Activated CD8-positive, alpha-beta memory T cell treated with anti-CD3 and anti-CD28 coated beads, Interleukin-2, amount 50 U/mL, for 24 hours (primary cell): Measurements from ENCODE around the gene USH1C.

Experiments used
- DNase-seq: peaks from one replicate; pipeline ENCODE4 v3.0.0-alpha.2; 2020; ENCODE audit errors: extremely low read depth

Gene USH1C

DNA sequence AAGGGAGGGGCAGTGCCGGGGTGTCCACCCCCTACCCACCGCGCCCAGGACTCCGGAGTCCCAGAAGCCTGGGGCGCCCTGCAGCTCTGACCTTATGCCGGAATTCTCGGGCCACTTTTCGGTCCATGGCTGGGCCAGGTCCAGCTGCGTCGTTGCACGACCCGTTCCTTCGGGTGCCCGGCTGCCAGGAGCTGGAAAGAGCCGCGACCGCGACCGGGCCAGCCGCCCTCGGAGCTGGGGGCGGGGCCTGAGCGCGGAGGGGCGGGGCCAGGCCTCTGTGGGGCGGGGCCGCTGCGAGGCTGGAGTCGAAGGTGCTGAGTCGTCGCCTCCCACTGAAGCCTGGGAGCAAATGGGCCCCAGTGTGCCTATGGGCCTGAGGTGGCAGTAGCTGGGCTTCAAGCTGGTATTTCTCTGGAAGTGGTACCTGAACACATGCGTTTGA, at the start of gene USH1C:
Gene USH1C (minus strand): TSS at position 236 of the 442 bp plus-strand sequence. CDS start 109 bp downstream, at position 127.
- DNase-seq, result no peak

DNA sequence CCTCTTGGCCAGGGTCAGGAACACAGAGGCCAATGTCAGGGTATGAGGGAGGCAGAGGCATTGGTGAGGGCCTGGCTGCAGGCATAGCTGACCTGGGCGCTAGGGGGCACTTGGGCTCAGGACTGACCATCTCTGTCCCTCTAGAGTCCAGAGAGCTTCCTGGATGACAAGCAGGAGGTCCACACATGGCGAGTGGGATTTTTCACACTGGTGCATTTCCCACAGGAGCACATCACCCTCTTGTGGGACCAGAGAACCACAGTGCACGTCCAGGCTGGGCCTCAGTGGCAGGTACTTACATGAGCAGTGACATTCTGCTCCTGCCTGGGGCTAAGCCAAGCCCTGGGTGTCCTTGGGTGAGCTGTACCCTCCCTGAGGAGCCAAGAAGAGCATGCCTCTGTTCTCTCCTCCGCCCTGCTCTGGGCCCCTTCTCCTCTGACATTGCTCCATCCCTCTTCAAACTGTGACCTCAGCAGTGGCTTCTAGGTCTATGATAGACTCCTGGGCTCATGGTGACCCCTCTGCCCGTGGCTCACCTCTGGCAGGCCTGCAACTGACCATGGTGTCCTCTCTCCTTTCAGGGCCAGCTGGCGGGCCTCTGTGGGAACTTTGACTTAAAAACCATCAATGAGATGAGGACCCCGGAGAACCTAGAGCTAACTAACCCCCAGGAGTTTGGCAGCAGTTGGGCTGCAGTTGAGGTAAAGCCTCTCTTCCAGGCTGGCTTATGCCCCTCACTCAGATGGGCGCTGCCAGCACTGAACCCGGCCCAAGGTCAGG, 49.4 kb upstream of the USH1C start:
- no peak for DNase-seq

DNA sequence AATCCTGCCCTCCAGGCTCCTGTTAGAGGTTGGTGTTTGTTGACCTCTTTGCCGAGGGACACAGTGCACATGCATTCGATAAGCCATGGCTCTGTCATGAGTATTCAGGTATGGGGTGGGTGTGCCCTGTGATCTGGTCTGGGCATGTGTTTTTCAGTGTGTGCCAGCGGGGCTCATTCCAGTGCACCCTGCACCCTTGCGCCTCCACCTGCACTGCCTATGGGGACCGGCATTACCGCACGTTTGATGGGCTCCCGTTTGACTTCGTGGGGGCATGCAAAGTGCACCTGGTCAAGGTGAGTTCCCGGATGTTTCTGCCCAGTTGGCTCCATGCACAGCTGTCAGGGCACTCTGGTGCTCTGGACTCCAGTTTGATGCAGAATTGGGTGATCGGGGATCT, 47.1 kb upstream of the USH1C start:
- DNase-seq, result no peak

DNA sequence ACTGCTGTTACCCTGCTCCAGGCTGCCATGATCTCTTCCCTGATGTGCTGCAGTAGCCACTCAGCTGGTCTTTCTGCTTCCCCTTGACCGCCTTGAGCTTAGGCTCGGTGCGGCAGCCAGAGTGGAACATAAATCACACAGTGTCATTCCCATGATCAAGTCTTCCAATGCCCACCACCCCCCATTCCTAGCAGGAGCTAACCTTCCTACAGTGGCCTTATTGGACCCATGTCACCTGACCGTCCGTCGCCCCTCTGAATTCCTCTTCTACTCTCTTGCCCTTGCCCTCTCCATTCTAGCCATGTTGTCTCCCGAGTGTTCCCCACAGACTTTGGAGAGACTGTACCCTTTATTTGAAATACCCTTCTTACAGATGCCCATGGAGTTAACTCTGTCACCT, 46.2 kb upstream of the USH1C start:
- DNase-seq, result no peak

DNA sequence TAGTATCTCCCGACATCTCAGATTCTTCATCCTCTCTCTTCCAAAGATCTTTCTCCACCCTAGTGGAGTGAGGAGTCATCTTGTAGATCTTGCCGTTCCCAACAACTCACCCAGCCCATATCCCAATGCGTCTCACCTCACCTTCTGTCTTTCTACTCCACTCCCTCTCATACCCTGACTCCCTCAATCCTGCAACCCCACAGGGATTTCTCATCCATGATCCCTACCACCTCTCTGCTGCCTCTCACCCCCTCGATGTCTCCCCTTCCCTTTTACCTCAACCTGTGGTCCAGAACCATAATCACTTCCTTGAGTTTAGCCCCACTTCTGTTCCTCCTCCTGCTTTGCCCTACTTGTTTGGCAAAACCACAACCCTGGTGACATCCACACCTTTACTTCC, 44.5 kb upstream of the USH1C start:
- no peak for DNase-seq

DNA sequence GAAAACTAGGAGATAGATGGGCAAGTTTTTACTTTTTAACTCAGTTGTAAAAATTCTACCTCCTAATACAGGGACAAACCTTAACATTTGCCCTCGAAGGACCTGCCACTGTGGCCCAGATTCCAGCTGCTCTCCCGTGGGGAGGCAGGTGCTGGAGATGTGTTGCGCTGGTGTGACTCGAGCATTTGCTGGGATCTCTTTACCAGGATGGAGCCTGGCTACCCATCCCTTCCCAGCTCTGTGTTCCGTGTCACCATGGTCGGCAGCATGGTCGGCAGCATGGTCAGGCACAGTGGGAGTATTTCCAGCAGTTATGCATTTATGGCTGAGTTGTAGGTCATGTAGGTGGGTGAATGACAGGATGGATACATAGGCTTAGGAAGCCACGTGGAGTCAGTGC, 44.0 kb upstream of the USH1C start:
- no peak for DNase-seq

DNA sequence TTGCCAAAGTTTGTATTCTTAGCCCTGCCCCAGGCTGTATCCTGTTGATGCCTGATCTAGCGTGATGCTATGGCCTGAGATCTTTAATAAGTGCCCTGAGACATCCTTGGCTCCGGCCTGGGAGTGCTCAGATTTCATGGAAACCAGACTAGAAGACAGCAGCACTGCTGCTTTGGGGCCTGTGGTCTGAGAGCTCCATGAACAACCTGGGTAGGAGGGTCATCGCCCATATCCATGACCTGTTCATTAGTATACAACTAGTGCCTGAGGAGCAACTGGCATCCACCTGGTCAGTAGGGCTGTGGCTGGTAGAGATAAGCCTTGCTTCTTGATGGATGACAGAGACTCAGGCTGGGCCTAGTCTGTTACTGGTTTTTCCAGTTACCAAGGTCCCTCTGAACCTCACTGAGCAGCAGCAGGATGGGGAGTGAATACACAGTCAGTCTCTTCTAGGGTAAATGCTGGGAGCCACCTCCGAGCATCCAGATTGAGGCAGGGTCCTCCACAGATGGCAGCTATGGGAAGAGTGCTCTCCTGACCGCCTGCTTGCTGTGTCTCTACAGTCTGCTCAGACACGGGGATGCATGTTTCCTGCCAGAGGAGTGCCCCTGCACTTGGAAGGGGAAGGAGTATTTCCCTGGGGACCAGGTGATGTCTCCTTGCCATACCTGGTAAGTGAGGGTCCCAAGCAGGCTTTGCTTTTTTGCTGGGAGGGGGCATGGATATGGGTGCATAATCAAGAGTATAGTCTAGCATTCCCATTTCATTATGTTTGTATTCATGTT, 41.9 kb upstream of the USH1C start:
- no peak for DNase-seq

DNA sequence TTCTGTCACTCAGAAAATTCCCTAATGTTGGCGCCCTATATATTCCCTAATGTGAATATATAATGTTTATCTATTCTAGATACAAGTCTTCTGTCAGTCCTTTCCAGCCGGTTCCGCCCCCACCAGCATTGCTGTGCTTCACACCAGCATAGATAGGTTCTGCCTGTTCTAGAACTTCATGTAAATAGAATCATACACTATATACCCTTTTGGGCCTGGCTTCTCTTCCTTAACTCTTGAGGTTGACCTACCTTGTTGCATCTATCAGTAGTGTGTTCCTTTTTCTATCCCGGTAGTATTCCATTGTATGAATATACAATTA, 37.5 kb upstream of the USH1C start:
- no peak for DNase-seq

DNA sequence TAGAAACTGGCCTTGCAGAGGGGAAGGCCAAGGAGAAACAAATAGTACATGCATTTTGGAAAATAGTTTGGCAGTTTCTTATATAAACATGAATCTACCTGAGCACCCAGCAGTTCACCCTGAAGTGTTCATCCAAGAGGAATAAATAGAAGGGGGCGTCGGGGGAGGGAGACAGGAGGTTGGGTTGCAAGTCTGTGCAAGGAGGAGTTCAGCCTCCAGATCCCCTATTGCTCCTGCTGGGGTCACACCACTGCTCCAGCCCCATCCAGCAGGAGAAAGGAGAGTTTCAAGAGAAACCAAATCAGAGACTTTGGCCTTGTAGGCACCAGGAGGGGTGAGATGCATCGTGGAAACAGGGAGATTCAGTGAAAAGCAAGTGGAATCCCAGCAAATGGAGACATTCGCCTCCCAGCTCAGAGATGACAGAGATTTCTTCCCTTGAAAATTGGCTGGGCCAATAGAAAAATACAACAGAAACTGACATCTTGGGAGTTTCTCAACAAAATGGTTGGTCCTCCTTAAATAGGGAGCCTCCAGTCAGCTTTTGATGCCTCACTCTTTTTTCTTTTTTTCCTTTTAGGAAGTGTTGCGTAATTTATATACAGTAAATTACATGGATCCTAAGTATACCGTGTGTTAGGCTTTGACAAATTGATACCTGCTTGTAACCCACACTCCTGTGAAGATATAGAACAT, 37.0 kb upstream of the USH1C start:
- no peak for DNase-seq

DNA sequence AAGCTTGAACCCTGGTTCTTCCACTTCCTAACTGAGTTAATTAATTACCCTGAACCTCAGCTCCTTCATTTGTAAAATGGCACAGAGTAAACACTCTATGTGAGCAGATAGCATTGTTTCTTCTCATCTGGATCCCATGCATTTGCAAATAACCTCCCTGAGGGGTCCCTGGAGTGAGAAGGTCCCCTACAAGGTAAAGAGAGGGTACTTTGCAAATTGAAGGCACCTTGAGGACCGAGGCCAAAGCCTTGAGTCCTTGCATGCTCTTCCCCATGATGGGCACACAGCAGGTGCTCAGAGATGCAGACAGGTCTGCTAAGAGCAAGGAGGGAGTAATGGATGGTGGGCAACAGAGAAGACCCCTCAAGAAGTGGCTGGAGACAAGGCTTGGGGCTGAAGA, 36.1 kb upstream of the USH1C start:
- DNase-seq, result no peak

DNA sequence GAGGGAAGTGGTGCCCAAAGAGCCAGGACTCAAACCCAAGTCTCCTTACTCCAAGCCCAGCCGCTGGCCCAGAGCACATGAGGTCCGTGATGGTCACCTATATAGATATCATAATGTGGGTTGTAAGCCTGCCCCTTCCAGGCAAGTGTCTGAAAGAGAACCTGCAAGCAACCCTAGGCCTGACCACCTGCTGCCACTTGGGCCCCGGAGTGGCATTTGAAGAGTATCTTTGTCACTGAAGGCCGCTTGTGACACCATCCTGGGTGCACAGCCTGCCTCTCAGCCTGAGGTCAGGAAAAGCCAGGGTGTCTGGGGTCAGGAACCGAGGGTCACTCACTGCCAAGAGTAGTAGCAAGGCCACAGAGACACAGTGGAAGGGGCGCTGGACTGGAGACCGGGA, 35.2 kb upstream of the USH1C start:
- DNase-seq, result no peak

DNA sequence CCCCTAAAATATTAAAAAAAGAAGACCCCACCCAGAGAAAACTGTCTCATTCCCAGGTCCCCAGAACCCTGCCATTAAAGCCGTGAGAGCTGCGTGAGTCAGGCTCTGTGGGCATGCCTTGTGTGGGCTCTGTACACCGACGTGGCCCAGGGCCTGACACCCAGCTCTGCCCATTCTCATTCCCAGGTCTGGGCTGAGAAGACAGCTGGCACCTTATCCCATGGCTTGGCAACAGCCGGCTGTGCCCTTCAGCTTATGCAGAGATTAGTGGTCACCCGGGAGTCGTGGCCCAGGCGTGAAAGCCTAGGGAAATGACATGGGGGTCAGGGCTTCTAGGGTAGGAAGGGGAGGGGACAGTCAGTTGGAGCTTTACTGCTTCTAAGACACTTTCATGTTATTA, 34.7 kb upstream of the USH1C start:
- DNase-seq, result no peak

DNA sequence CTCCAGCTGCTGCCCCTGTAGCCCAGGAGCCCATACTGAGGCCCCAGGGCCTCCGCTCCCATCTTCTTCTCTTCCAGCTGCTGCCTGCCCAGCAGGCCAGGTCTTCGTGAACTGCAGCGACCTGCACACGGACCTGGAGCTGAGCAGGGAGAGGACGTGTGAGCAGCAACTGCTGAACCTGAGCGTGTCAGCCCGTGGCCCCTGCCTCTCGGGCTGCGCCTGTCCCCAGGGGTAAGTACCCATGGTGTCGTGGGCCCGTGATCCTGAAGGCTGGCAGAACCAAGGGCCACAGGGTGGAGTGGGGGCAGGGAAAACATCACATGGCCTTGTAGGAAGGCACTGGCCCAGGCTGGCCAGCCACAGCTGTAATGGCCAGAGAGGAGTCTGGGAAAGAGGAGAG, 34.1 kb upstream of the USH1C start:
- no peak for DNase-seq

DNA sequence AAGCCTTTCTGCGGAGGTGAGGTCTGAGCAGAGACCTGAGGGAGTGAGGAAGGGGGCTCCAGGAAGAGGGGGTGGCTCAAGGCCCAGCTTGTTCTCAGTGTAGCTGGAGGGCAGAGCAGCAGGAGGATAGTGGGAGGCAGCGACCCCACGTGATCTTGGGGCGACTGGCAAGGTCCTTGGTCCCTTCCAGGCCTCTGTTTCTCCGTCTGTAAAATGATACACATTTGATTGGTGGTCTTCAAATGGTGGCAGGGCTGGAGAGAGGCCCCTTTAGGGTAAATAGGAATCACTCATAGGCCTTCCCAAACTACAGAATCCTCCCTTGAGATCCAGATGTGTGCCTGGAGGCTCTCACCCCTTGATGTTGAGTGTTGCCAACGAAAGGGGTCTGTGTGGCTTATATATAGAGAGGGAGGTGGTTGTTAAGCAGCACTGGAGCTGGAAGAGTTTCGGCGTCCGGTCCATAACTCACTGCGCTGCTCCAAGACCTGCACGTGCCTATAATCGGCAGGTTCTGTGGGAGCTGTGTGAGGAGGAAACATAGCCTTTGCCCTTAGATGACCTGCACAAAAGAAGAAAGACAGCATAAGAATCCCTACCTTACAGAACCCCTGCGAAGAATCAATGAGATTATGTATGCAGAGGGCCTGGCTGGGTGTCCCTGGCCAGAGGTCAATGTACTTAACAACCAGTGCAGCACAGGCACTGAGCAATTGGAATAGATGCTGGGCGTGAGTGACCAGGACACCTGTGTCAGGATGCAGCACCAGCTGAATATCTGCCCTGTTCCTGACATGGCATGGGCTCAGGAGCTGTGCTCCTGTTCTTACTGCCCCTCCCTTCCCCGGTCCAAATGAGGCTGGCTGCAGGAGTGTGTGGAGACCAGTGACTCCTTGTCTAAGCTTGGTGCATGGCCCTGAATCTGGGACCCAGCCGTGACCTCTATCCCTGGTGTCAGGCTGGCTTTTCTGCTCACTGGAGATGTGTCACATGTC, 31.5 kb upstream of the USH1C start:
- DNase-seq, result no peak

DNA sequence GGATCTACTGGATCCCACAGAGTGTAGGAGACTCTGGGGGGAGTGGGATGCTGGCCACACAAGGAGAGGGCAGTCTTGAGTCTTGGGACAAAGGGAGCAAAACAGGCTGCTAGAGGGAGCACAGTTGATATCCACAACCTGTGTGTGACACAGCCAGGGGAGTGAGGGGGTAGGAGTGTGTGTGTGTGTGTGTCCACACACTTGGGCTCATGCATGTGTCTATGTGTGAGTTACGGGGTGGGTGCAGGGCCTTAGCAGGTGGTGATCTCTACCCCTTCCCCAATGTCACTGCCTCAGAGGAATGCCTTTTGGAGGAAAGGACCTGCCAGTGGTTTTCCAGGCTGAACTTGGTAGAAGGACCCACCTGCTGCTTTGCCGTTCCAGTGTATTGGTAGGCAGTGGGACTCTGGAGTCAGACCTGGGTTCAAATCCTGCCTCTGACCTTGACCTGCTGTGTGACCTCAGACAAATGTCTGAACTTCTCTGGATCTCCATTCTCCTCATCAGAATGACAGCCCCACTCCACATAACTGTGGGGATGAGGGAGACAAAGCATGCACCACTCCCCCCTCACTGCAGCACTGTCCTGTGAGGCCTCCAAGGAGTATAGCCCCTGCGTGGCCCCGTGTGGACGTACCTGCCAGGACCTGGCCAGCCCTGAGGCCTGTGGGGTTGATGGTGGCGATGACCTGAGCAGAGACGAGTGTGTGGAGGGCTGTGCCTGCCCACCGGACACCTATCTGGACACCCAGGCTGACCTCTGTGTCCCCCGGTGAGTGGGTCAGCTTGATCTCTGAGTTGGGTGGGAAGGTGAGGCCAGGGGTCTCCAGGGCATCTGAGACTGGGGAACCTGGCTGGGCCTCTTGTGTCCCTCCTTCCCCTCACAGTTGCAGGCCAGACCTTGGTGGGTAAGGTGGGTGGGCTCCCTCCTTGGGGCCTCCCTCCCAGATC, 30.2 kb upstream of the USH1C start:
- no peak for DNase-seq

DNA sequence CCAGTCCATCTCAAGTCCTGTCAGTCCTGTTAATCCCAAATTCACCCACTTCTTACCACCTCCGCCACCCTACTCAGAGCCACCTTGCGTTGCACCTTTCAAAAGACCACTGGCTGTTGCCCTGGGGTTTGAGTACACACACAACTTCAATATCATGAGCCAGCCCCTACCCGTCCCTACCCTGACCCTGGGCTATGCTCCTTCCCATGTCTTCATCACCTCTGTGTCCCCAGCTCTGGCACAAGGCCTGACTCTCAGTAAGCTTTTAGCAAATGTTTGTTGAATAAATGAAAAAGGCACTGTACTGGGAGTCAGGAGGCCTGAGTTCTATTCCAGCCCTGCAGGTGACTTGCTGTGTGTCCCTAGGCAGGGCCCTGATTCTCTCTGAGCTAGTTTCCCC, 29.3 kb upstream of the USH1C start:
- DNase-seq, result no peak

DNA sequence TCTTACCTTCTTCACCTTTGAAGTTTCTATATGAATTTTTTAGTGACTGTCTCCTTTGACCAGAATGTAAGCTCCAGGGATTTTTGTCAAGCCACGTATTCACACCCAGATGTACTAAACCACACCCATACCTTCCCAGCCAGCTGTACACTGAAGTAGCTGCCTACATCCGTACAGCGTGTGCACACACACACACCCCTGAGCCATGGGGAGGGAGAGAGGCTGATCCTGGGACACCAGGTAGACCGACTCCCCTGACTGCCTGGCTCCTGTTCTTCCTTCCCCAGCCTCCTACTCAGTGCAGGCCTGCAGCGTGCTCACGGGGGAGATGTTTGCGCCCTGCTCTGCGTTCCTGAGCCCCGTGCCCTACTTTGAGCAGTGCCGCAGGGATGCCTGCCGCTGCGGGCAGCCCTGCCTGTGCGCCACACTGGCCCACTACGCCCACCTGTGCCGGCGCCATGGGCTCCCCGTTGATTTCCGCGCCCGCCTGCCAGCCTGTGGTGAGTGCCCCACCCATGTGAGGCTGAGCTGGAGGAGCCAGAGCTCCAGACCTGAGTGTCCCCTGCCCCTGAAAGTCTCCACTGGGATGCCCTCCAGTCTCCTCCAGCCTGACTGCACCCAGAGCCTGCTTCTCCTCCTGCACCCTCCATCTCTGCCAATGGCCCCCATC, 28.7 kb upstream of the USH1C start:
- no peak for DNase-seq

DNA sequence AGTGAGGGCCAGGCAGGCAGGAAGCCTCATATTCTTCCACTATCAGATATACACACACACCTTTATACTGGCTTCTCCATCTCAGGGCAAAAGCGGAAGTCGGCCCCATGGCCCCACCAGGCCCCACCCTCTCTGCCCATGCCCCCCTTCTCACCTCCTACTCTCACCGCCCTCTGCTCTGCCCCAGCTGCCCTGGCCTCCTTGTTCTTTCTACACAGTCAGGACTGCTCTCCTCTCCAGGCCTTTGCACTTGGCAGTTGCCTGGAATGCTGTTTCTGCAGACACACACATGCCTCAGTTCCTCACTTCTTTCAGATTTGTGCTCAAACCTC, 28.1 kb upstream of the USH1C start:
- DNase-seq, result no peak

DNA sequence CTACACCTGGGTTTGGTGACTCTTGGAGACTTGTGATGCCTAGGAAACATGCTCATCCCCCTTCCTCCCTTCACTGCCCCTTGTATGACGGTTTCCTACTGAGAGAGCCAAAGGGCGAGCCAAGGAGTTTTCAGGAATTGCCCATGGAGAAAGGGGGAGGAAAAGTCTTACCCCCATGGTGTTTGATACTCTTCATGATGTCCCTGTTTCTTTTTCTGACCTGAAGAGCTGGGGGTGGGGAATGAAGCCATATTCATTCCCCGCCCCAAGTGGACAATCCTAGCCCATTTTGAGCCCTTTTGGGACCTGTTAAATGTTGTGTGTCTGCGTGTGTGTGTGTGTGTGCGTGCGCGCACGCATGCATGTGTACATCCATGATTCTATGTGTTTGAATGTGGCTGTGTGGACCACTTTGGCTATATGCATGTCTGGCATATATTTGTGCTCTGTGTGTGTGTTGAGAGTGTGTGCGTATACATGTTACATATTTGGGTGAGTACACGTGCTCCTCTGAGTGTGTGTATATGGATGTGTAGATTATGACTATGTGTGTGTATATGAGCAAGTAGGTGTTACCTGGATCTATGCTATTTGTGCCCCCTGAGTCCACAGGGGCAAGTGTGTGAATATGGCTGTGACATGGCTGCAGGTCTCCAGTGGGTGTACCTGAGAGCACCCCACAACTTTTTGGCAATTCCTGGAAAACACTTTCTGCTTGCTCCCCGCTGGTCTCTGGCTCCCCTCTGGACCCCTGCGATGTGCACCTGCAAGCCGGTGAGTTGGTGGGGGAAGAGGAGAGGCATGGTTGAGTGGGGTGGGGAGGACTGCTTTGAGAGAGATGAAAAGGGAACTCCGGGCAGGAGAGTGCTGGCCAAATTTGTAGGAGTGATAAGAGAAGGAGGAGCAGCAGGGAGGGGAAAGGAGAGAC, 27.5 kb upstream of the USH1C start:
- DNase-seq, result no peak
